Brain microvascular endothelial cell (primary cell): ENCODE measurements around the gene MX1.
A peak's percentile ranks its signal among the peaks of the same experiment; 100 is the strongest.
"Not testable (repeated sequence)": the region's sequence is repeated elsewhere in the genome, so short reads cannot be mapped to it uniquely, and the experiment has no call there.

ENCODE experiments used
- DNase-seq: peaks from one replicate; pipeline ENCODE4 v3.0.0-alpha.2; 2020
- H3K27ac ChIP-seq: fragments of 250-450 bp; sonication (Bioruptor Pico); 2 replicates; pipeline ENCODE4 v1.5.1; 2020; ENCODE audit warnings: mild to moderate bottlenecking, moderate library complexity
- H3K27me3 ChIP-seq: fragments of 250-450 bp; sonication (Bioruptor Pico); replicated peaks from 2 replicates; pipeline ENCODE4 v1.5.1; 2020; ENCODE audit warnings: mild to moderate bottlenecking
- H3K36me3 ChIP-seq: fragments of 250-450 bp; sonication (Bioruptor Pico); replicated peaks from 2 replicates; pipeline ENCODE4 v1.5.1; 2020; ENCODE audit warnings: mild to moderate bottlenecking
- H3K4me3 ChIP-seq: 2 replicates; pipeline ENCODE4 v1.5.1; 2011; ENCODE audit warnings: low read depth, mild to moderate bottlenecking, control low read depth, low read length, moderate library complexity
- in situ Hi-C: cut with HindIII; loops from 2 replicates; pipeline ENCODE4 v1.10.0; 2017; ENCODE audit warnings: low sequenced_read_pairs, low pct_ligation_motif_present
- TF ChIP-seq, protein P1 (sequence below): IDR thresholded peaks from 2 replicates; pipeline ENCODE4 v1.5.1; 2011; ENCODE audit warnings: low read depth, mild to moderate bottlenecking, moderate library complexity, low read length, control low read depth, inconsistent platforms; ENCODE audit errors: missing control alignments

The MX1 gene

DNA sequence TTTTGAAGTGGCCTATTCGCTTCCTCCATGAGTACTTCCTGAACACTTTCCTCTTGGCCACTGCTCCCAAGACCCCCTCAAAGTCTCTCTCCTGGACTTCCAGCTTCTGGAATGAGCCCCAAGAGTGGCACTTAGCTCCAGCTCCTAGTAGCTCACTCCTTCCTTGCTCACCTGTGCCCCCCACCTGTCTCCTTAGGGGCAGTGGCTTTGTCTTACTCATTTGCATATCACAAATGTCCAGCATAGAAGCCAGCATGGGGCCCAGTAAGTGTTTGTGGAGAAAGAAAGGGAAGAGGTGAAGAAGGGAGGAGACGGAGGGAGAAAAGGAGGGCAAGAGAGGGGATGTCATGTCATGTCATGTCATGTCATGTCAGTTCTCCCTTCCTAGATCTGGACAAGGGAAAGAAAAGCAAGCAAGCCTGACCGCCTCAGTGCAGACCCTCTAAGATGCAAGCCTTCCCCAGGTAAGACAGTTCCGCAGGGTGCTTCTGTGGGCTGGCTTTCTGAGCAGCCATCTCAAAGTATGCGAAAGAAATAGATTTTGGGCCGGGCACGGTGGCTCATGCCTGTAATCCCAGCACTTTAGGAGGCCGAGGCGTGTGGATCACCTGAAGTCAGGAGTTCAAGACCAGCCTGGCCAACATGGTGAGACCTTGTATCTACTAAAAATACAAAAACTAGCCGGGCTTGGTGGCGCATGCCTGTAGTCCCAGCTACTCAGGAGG, 6.9 kb upstream of the MX1 start:
- Histone ChIP-seq H3K27ac (no peak overlapping the region), H3K27me3 (no peaks in the 10 kb centered on the region), H3K4me3 (no peak overlapping the region), H3K36me3 (no peaks in the 10 kb centered on the region)
- in situ Hi-C loops: no loop called here
- TF ChIP-seq, protein P1, sequence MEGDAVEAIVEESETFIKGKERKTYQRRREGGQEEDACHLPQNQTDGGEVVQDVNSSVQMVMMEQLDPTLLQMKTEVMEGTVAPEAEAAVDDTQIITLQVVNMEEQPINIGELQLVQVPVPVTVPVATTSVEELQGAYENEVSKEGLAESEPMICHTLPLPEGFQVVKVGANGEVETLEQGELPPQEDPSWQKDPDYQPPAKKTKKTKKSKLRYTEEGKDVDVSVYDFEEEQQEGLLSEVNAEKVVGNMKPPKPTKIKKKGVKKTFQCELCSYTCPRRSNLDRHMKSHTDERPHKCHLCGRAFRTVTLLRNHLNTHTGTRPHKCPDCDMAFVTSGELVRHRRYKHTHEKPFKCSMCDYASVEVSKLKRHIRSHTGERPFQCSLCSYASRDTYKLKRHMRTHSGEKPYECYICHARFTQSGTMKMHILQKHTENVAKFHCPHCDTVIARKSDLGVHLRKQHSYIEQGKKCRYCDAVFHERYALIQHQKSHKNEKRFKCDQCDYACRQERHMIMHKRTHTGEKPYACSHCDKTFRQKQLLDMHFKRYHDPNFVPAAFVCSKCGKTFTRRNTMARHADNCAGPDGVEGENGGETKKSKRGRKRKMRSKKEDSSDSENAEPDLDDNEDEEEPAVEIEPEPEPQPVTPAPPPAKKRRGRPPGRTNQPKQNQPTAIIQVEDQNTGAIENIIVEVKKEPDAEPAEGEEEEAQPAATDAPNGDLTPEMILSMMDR: no peak
- no peak for DNase-seq

GRCh38 chr21:41419921-41420862, 5.8 kb upstream of the MX1 start:
- Histone ChIP-seq H3K27ac (peak overlapping the region; percentile 30), H3K4me3 (peak overlapping the region; percentile 63), H3K27me3 (no peaks in the 10 kb centered on the region), H3K36me3 (no peaks in the 10 kb centered on the region)
- TF ChIP-seq, protein P1: no peak
- DNase-seq: peak; percentile 86
- in situ Hi-C loops: no loop called here

DNA sequence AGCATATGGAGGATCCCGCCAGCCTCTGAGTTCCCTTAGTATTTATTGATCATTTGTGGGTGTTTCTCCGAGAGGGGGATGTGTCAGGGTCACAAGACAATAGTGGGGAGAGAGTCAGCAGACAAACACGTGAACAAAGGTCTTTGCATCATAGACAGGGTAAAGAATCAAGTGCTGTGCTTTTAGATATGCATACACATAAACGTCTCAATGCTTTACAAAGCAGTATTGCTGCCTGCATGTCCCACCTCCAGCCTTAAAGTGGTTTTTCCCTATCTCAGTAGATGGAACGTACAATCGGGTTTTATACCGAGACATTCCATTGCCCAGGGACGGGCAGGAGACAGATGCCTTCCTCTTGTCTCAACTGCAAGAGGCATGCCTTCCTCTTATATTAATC, 5.0 kb upstream of the MX1 start:
- H3K27me3 ChIP-seq, H3K4me3 ChIP-seq, DNase-seq, in situ Hi-C loops, H3K36me3 ChIP-seq: not testable (repeated sequence)
- H3K27ac ChIP-seq: peak overlapping the region; percentile 30

DNA sequence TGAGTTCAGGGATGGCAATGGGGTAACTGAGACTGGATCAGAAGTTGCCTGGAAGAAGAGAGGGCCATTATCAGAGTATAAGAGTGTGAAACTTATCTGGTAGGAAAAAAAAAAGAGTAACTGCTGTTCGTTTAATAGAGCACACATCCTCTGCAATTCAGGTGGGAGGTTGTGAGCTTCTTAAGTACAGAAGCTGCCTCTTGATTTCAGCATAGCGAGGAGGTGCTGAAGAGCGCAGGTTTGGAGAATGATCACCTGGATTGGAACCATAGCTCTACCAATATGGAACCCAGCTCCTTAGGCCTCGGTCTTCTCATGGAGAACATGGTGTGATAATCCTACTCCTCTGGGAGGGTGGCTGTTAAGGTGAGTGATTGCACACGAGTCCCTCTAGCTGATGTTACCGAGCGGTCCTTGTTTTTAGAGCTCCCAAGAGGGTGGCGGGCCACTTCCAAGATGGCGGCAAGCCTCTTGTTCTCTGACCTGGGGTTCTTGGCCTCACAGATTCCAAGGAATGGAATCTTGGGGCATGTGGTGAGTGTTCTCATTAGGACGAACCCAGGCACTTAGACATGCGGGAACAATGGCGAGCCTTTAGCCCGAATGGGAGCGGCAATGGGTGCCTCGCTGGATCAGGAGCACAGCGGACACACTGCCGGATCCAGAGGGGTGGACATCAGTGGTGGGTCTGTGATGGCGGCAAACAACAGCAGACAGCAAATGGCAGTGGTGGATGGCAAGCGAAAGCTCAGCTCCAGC, 3.3 kb upstream of the MX1 start:
- H3K27ac ChIP-seq: no peak overlapping the region
- DNase-seq: no peak
- H3K4me3 ChIP-seq: no peak overlapping the region

GRCh38 chr21:41423305-41423636, 2.8 kb upstream of the MX1 start:
- DNase-seq: not testable (repeated sequence)

More for the DNA sequence above, 3.3 kb upstream of the MX1 start:
- TF ChIP-seq, protein P1: no peak
- Histone ChIP-seq H3K36me3 (no peaks in the 10 kb centered on the region), H3K27me3 (no peaks in the 10 kb centered on the region)
- in situ Hi-C loops: no loop called here

GRCh38 chr21:41425588-41425953, 468 bp upstream of the MX1 start:
- DNase-seq: no peak
- Histone ChIP-seq H3K4me3 (peak overlapping the region; percentile 59), H3K27me3 (no peaks in the 10 kb centered on the region), H3K27ac (no peak overlapping the region), H3K36me3 (no peaks in the 10 kb centered on the region)
- TF ChIP-seq, protein P1: no peak
- in situ Hi-C loops: no loop called here

More at GRCh38 chr21:41423305-41423636, 2.8 kb upstream of the MX1 start:
- H3K36me3 ChIP-seq, in situ Hi-C loops, H3K27me3 ChIP-seq, H3K4me3 ChIP-seq, H3K27ac ChIP-seq: not testable (repeated sequence)
